ENCODE results near the gene ABHD17C.

- no peak for TF ChIP-seq POLR2A (IDR thresholded peaks at IDR 0.05; ENCODE audit: low read length)
- no peak for TF ChIP-seq GATA1 (IDR thresholded peaks at IDR 0.05; ENCODE audit: low read depth, low read length)
Observed at GRCh38 chr15:80798911-80799310, 103.8 kb downstream of the ABHD17C start.
